T-helper 2 cell (primary cell): ENCODE measurements around the gene MALRD1.

ENCODE experiments used
- DNase-seq, 5 experiments: peaks; one replicate each; pipeline versions ENCODE4 v3.0.0 to v3.0.0-alpha.2; 2012 to 2022
- total RNA-seq, 2 donors: gene quantifications; one replicate each; lab custom pipeline; 2026; lab: John Stamatoyannopoulos, UW

MALRD1 gene
- 0 reads per million in 2 donors for total RNA-seq

GRCh38 chr10:19048489-19048888 lies at the start of gene MALRD1:
Gene MALRD1, plus strand, starts transcription at chr10:19048801. Its CDS starts 138 bp downstream, at chr10:19048939.
- no peak for DNase-seq

GRCh38 chr10:19003341-19003740 lies 45.3 kb upstream of the MALRD1 start:
- no peak for DNase-seq

- no peak for DNase-seq
Measured at GRCh38 chr10:19012111-19012510, 36.5 kb upstream of the MALRD1 start.

GRCh38 chr10:19014034-19014433 lies 34.6 kb upstream of the MALRD1 start:
- no peak for DNase-seq

GRCh38 chr10:19014498-19014897 lies 34.1 kb upstream of the MALRD1 start:
- no peak for DNase-seq

GRCh38 chr10:19017116-19017890 lies 31.3 kb upstream of the MALRD1 start:
- no peak for DNase-seq

- DNase-seq = no peak
Measured at GRCh38 chr10:19021162-19021561, 27.4 kb upstream of the MALRD1 start.

- no peak for DNase-seq
Measured at GRCh38 chr10:19024611-19025010, 24.0 kb upstream of the MALRD1 start.

- DNase-seq = no peak
Measured at GRCh38 chr10:19031763-19032162, 16.8 kb upstream of the MALRD1 start.

- DNase-seq = no peak
Measured at GRCh38 chr10:19033741-19034140, 14.9 kb upstream of the MALRD1 start.

GRCh38 chr10:19041171-19041570 lies 7.4 kb upstream of the MALRD1 start:
- no peak for DNase-seq

GRCh38 chr10:19043431-19043830 lies 5.2 kb upstream of the MALRD1 start:
- DNase-seq = no peak

GRCh38 chr10:19046679-19047078 lies 1.9 kb upstream of the MALRD1 start:
- DNase-seq = no peak

- DNase-seq = no peak
Measured at GRCh38 chr10:19048891-19049290, 290 bp downstream of the MALRD1 start.

- DNase-seq = no peak
Measured at GRCh38 chr10:19049567-19049966, 966 bp downstream of the MALRD1 start.

- DNase-seq = no peak
Measured at GRCh38 chr10:19054289-19054835, 5.8 kb downstream of the MALRD1 start.

- DNase-seq = no peak
Measured at GRCh38 chr10:19058046-19058445, 9.4 kb downstream of the MALRD1 start.

- no peak for DNase-seq
Measured at GRCh38 chr10:19063986-19064385, 15.4 kb downstream of the MALRD1 start.

GRCh38 chr10:19071946-19072345 lies 23.3 kb downstream of the MALRD1 start:
- DNase-seq = no peak

- DNase-seq = no peak
Measured at GRCh38 chr10:19077276-19077675, 28.7 kb downstream of the MALRD1 start.

- DNase-seq = no peak
Measured at GRCh38 chr10:19096501-19097073, 48.0 kb downstream of the MALRD1 start.

GRCh38 chr10:19097151-19097550 lies 48.5 kb downstream of the MALRD1 start:
- DNase-seq = no peak

GRCh38 chr10:19098803-19099202 lies 50.2 kb downstream of the MALRD1 start:
- no peak for DNase-seq

- no peak for DNase-seq
Measured at GRCh38 chr10:19107406-19107805, 58.8 kb downstream of the MALRD1 start.
